CD4-positive, alpha-beta T cell treated with Interferon gamma for 1 hour (primary cell): ENCODE data around the gene ARL16.
A peak's percentile ranks its signal among the peaks of the same experiment; 100 is the strongest.

ENCODE experiments used
- DNase-seq: peaks from one replicate; pipeline ENCODE4 v3.0.0-alpha.2; 2020

The ARL16 gene

DNA sequence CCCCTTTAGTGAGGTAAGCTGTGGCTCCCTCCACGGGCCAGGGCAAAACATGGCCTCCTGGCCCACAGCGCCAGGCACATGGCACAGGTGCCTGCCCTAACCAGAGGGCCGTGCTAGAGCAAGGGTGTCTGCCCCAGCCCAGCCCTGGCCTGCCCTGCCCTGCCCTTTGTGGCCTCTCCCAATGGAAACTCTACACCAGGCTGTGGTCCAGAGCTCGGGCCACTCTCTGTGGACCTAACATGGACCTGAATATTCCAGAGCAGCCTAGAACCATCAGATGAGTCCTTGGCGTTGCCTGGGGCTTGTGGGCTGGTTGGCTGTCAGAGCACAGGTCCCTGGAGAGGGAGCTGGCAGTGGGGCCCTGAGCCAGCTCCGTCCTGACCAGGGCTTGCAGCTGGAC lies 11.6 kb upstream of the ARL16 start:
- no peak for DNase-seq

DNA sequence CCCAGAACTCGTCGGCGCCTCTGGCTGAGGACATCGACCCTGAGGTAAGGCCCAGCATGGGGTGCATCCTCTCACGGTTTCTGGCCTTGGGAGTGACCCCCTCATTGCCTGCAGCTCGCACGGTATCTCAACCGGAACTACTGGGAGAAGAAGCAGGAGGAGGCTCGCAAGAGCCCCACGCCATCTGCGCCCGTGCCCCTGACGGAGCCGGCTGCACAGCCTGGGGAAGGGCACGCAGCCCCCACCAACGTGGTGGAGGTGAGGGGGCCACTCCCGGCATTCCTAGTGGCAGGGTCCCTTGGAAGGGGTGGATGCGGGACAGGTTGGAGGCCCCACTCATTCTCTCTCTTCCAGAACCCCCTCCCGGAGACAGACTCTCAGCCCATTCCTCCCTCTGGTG lies 11.2 kb upstream of the ARL16 start:
- DNase-seq = no peak

DNA sequence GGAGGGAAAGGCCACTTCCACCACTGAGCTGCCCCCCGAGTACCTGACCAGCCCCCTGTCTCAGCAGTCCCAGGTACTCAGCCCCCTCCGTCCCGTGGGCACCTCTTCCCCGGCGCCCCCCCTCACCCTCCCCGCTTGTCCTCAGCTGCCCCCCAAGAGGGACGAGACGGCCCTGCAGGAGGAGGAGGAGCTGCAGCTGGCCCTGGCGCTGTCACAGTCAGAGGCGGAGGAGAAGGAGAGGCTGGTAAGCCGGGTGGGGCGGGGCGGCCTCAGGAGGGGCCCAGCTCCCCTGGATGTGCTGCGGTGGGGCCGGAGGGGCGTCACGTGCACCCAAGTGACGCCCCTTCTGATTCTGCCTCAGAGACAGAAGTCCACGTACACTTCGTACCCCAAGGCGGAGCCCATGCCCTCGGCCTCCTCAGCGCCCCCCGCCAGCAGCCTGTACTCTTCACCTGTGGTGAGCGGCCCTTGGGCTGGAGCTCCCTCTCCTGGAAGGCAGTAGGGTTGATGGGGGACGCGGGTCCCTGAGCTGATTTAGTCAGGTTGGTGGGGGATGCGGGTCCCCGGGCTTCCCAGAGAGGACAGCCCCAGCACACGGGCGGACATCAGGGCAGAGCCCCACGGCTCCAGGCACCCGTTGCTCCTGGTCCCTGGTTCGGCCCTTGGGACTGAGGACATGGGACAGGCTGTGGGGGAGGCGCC lies 10.1 kb upstream of the ARL16 start:
- no peak for DNase-seq

DNA sequence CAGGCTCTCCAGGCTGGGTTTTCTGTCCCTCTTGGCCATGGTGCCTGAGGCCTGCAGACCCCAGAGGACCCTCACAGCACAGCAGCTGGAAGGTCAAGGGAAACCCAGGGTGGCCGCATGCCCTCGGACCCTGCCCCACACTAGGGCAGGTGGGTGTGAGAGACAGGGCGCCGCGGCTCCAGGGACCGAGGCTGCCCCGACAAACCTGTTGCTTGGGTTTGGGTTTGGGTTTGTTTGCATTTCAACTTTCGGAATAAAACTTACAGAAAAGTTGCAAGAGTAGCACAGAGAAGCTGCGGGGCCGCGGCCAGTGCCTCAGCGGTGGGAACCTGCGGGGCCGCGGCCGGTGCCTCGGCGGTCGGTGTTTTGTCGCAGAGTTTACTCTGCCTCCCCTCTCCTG lies 8.0 kb upstream of the ARL16 start:
- no peak for DNase-seq

DNA sequence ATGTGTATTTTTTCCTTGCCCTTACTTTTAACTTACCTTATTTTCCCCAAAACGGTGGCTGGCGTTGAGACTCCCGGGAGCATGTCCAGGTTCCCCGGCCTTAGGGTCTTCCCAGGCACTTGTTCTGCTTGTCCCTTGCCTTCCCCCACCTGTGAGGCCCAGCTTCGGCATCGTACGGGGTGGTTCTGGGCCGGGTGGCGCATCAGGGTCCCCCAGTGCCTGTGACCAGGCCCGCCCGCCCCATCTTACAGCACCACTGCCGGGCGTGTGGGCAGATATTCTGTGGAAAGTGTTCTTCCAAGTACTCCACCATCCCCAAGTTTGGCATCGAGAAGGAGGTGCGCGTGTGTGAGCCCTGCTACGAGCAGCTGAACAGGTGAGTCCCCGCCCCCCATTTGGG lies 7.6 kb upstream of the ARL16 start:
- no peak for DNase-seq

GRCh38 chr17:81690549-81690948 lies 7.0 kb upstream of the ARL16 start:
- no peak for DNase-seq

GRCh38 chr17:81690066-81690465 lies 6.5 kb upstream of the ARL16 start:
- DNase-seq = no peak

GRCh38 chr17:81688616-81689015 lies 5.0 kb upstream of the ARL16 start:
- no peak for DNase-seq

- no peak for DNase-seq
These were observed 4.4 kb upstream of the ARL16 start for GRCh38 chr17:81687770-81688541.

- DNase-seq = no peak
These were observed 3.0 kb upstream of the ARL16 start for GRCh38 chr17:81686614-81687013.

- DNase-seq = no peak
These were observed 1.5 kb upstream of the ARL16 start for GRCh38 chr17:81685108-81685507.

DNA sequence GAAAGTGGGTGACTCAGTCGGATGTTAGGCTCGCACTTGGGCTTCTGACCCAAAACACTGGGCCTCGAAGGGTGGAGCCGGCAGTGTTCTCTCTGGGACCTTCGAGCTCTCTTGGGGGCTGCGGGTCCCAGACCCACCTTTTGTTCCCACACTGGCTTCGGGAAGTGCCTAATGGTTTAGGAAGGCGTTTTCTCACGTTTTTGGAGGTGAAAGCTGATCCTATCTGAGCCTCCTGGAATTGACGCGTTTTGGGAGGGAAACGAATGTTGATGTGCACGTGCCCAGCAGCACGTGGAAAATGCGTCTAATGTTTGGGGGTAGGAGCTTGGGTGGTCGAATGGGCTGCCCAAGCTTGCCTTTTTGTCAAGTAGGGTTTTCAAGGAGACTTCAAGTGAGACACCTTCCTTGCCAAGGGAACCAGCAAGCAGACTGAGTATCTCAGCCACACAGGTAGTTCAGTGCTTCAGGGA lies 880 bp upstream of the ARL16 start:
- DNase-seq = peak; percentile 38

DNA sequence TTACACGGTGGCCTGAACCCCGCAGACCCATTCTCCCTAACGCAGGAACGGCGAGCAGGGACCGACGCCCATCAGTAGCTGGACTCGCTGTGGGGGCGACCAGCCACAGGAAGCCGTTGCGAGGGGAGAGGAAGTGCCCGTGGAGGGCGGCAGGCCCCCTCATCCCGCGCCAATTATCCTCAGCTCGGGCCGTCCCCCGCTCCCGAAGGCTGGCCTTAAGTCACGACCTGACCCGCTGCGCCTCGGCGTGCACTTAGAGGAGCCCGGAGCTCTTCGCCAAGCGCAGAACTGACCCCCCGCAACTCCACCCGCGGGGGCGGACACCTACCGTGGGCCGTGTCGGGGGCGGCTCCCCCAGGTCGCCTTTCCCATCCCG lies 401 bp downstream of the ARL16 start:
- no peak for DNase-seq

GRCh38 chr17:81682565-81683207 lies 911 bp downstream of the ARL16 start:
- no peak for DNase-seq

- no peak for DNase-seq
These were observed 1.9 kb downstream of the ARL16 start for GRCh38 chr17:81681672-81682071.

GRCh38 chr17:81680150-81680549 lies 3.4 kb downstream of the ARL16 start:
- DNase-seq = no peak

- DNase-seq = no peak
These were observed 6.7 kb downstream of the ARL16 start for GRCh38 chr17:81676906-81677305.

GRCh38 chr17:81675515-81676221 lies 7.9 kb downstream of the ARL16 start:
- DNase-seq = peak; percentile 37

- no peak for DNase-seq
These were observed 9.9 kb downstream of the ARL16 start for GRCh38 chr17:81673561-81674258.

DNA sequence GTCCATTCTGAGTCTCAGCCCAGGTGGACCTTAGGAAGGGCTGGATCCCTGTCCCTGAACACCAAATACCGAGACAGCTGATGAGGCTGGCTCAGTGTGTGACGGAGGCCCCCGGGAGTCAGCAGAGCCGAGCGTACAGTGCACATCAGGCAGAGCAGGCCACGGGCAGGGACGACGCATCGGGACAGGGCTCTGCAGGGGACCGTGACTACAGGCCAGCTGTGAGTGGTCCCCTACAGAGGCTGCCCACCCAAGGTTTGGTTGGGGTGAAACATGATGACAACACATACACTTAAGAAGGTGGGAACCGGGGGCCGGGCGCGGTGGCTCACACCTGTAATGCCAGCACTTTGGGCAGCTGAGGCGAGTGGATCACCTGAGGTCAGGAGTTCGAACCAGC lies 10.6 kb downstream of the ARL16 start:
- DNase-seq = no peak

DNA sequence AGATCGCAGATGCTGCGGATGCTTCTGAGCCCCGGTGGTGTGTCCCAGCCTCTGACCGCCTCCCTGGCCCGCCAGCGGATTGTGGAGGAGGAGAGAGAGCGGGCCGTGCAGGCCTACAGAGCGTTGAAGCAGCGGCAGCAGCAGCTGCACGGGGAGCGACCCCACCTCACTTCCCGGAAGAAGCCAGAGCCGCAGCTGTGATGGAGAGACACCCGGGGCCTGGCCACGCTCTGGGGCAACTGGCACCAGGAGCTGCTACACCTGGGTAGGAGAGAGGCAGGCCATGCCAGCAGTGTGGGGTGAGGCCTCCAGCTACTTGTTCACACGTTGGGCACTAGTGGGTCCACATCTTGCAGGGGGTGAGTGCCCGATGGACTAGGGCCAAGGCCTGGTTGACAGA lies 11.1 kb downstream of the ARL16 start:
- no peak for DNase-seq

GRCh38 chr17:81667754-81668153 lies 15.8 kb downstream of the ARL16 start:
- no peak for DNase-seq
